ENCODE data around the gene TRAPPC2.
"Not testable (repeated sequence)": the region's sequence is repeated elsewhere in the genome, so short reads cannot be mapped to it uniquely, and the experiment has no call there.

The TRAPPC2 gene

DNA sequence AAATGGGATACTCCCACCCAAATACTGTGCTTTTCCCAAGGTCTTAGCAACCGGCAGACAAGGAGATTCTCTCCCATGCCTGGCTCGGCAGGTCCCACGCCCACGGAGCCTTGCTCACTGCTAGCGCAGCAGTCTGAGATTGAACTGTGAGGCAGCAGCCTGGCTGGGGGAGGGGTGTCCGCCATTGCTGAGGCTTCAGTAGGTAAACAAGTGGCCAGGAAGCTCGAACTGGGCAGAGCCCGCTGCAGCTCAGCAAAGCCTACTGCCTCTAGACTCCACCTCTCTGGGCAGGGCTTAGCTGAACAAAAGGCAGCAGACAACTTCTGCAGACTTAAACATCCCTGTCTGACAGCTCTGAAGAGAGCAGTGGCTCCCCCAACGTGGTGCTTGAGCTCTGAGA, 9.5 kb downstream of the TRAPPC2 start:
- H3K4me3 Mint-ChIP-seq, DNase-seq, H3K27me3 Mint-ChIP-seq, ATAC-seq, H3K9me3 Mint-ChIP-seq, H3K27ac Mint-ChIP-seq: not testable (repeated sequence)
- Mint-ChIP-seq H3K4me1 (peaks cover 57% of the 10 kb centered on the region), H3K36me3 (ENCODE audit: low read depth) (peaks cover 59% of the 10 kb centered on the region)

- Mint-ChIP-seq H3K27ac (no peak overlapping the region), H3K9me3 (no peaks in the 10 kb centered on the region), H3K36me3 (ENCODE audit: low read depth) (peaks cover 50% of the 10 kb centered on the region), H3K4me1 (peaks cover 55% of the 10 kb centered on the region), H3K27me3 (no peaks in the 10 kb centered on the region), H3K4me3 (no peak overlapping the region)
- no peak for ATAC-seq
- DNase-seq: no peak
Measured at GRCh38 chrX:13721819-13722519, 12.5 kb downstream of the TRAPPC2 start.

DNA sequence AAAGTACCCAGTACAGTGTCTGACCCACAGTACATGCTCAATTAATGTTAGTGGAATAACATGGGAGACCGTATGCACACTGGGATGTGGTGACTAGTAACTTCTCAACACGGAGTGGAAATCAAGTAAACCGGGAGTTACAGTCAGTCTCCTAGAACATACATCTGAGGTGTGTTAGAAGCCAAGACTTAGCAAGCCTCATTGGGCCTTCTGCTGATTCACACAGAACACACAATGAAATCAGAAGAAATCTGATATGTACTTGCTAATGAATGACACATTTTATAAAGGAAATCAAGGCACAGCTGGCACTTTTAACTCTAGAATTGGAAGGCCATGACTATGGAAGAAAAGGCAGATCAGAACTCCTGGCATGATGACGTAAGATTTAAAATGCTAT, 13.0 kb downstream of the TRAPPC2 start:
- H3K27ac Mint-ChIP-seq: no peak overlapping the region
- H3K9me3 Mint-ChIP-seq: no peaks in the 10 kb centered on the region
- H3K27me3 Mint-ChIP-seq: no peaks in the 10 kb centered on the region
- ATAC-seq (no peak), DNase-seq (no peak)
- no peak overlapping the region for H3K4me3 Mint-ChIP-seq
- peaks cover 52% of the 10 kb centered on the region for H3K4me1 Mint-ChIP-seq
- H3K36me3 Mint-ChIP-seq (ENCODE audit: low read depth): peaks cover 47% of the 10 kb centered on the region

DNA sequence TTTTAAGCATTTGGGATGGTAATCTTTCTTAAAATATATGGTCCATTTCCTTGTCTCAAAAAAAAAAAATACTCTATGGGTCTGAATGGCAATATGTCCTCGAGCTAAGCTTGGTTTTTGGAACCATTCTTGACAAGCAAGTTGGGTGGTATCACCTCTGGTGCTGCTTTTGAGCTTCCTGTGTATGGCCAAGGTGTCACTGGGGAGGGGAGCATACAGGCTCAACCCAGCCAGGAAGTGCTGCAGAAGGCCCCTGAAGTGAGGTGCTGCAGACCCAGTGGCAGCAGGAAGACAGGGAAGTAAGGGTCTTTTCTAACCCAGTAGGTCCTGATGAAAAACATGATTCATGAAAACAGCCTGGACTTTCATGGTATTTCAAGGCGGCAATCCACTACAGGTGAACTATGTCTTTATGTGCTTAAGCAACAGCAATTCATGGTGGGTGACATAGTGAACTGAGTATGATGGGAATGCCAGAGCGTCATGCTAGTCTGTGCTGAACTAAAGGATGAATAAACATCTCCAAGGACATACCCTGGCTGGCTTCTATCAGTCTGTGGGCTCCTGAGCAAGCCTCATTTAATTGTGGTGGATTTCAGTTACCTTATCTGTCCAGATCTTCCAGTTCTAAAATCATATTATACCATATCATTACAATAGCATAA, 15.1 kb downstream of the TRAPPC2 start:
- ATAC-seq (no peak), DNase-seq (no peak)
- H3K4me3 Mint-ChIP-seq: no peak overlapping the region
- H3K9me3 Mint-ChIP-seq: no peaks in the 10 kb centered on the region
- H3K36me3 Mint-ChIP-seq (ENCODE audit: low read depth): peaks cover 51% of the 10 kb centered on the region
- H3K4me1 Mint-ChIP-seq: peaks cover 39% of the 10 kb centered on the region
- no peak overlapping the region for H3K27ac Mint-ChIP-seq
- H3K27me3 Mint-ChIP-seq: no peaks in the 10 kb centered on the region

DNA sequence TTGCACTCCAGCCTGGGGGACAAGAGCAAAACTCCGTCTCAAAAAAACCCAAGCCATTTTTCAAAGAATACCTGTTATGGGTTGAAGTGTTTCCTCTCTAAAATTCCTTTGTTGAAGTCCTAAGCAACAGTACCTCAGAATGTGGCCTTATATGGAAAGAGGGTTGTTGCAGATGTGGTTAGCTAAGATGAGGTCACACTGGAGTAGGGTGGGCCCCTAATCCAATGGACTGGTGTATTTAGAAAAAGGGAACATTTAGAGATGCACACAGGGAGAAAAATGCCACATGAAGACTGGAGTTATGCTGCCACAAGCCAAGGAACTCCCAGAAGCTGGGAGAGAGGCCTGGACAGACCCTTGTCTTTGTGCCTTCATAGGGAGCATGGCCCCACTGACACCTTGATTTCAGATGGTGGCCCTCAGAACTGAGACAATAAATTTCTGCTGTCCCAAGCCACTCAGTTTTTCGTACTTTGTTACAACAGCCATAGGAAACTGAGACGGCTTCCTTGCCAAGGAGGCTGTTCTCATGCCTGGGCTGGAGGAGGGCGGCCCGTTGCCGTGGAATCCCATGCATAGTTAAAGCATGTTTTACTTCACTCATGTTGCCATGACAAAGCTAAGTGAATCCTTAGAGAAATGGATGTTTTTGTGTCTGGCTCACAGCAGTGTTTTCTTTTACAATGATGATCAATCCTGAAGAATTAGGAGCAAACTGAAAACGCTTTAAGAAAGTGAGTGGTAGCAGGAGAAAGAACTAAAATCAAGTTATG, 16.5 kb downstream of the TRAPPC2 start:
- DNase-seq (no peak), ATAC-seq (no peak)
- H3K9me3 Mint-ChIP-seq: no peaks in the 10 kb centered on the region
- peaks cover 31% of the 10 kb centered on the region for H3K4me1 Mint-ChIP-seq
- no peaks in the 10 kb centered on the region for H3K27me3 Mint-ChIP-seq
- H3K4me3 Mint-ChIP-seq: no peak overlapping the region
- H3K27ac Mint-ChIP-seq: peak overlapping the region; percentile 15
- H3K36me3 Mint-ChIP-seq (ENCODE audit: low read depth): peaks cover 42% of the 10 kb centered on the region

DNA sequence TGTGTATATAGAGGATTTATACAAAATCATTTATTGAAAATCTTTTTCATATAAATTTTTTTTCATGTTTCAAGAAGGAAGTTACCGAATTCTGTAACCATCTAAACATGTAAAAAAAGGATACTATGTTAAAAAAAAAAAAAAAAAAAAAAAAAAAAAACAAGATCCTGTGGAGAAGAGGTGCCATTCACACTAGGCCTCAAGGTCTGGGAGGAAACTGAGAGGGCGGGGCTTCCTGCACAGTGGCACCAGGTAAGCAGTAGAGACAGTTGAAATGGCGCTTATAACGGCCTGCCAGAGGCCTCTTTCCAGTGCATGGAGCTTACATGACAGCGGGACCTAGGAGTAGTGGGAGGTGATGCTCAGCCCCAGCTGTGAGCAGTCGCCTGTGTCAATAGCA, 17.5 kb downstream of the TRAPPC2 start:
- Mint-ChIP-seq H3K27ac (no peak overlapping the region), H3K27me3 (no peaks in the 10 kb centered on the region), H3K4me1 (peaks cover 26% of the 10 kb centered on the region), H3K36me3 (ENCODE audit: low read depth) (peaks cover 39% of the 10 kb centered on the region), H3K4me3 (no peak overlapping the region), H3K9me3 (no peaks in the 10 kb centered on the region)
- ATAC-seq (no peak), DNase-seq (no peak)

- Mint-ChIP-seq H3K4me3 (no peak overlapping the region), H3K4me1 (peaks cover 25% of the 10 kb centered on the region), H3K9me3 (no peaks in the 10 kb centered on the region), H3K36me3 (ENCODE audit: low read depth) (peaks cover 43% of the 10 kb centered on the region), H3K27ac (peak overlapping the region; percentile 31), H3K27me3 (no peaks in the 10 kb centered on the region)
- ATAC-seq (no peak), DNase-seq (no peak)
Measured at GRCh38 chrX:13716455-13716854, 18.0 kb downstream of the TRAPPC2 start.

- DNase-seq: no peak
- H3K27ac Mint-ChIP-seq: peak overlapping the region; percentile 52
- H3K4me3 Mint-ChIP-seq: no peak overlapping the region
- no peaks in the 10 kb centered on the region for H3K9me3 Mint-ChIP-seq
- ATAC-seq: no peak
- peaks cover 30% of the 10 kb centered on the region for H3K36me3 Mint-ChIP-seq (ENCODE audit: low read depth)
- H3K4me1 Mint-ChIP-seq: peaks cover 11% of the 10 kb centered on the region
- H3K27me3 Mint-ChIP-seq: no peaks in the 10 kb centered on the region
Measured at GRCh38 chrX:13711141-13711540, 23.3 kb downstream of the TRAPPC2 start.

GRCh38 chrX:13703589-13703988, 30.8 kb downstream of the TRAPPC2 start:
- Mint-ChIP-seq H3K9me3 (no peaks in the 10 kb centered on the region), H3K27me3 (no peaks in the 10 kb centered on the region), H3K4me1 (peaks cover 45% of the 10 kb centered on the region), H3K27ac (peak overlapping the region; percentile 74), H3K4me3 (no peak overlapping the region), H3K36me3 (ENCODE audit: low read depth) (peaks cover 27% of the 10 kb centered on the region)
- no peak for ATAC-seq
- DNase-seq: no peak

GRCh38 chrX:13703135-13703534, 31.3 kb downstream of the TRAPPC2 start:
- H3K36me3 Mint-ChIP-seq (ENCODE audit: low read depth): peaks cover 27% of the 10 kb centered on the region
- peaks cover 45% of the 10 kb centered on the region for H3K4me1 Mint-ChIP-seq
- no peaks in the 10 kb centered on the region for H3K27me3 Mint-ChIP-seq
- no peak overlapping the region for H3K4me3 Mint-ChIP-seq
- no peak for ATAC-seq
- peak overlapping the region; percentile 74 for H3K27ac Mint-ChIP-seq
- no peaks in the 10 kb centered on the region for H3K9me3 Mint-ChIP-seq
- DNase-seq: no peak

DNA sequence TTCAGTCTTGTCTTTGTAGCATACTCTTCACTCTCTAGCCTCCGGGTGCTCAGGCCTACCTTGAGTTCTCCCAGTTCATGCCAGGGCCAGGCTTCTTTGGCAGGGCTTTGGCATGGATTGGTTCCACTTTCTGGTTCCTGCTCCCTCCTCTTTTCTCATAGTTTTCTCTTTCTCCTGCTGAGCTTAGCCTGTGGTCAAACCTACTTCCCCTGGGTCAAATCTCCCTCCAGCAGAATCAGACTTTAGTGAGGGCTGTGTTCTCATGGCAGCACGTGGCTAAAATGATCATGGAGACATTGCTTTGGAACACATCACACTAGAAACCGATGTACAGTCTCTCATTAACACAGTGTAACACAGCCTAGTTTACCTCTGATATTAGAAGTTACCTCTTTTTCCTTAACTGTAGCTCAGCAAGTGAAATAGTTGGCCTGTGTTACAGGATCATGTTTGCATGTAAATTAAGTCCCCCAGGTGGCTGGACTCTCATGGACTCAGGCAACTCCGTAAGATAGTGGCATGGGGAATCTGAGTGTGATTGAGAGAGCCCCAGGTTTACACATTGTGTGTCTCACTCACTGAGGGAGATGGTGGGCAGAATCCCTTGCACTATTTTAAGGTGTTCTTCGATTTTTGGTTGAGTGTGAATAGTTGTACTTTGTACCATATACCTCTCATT, 32.2 kb downstream of the TRAPPC2 start:
- no peak for ATAC-seq
- no peak for DNase-seq
- Mint-ChIP-seq H3K4me3 (no peak overlapping the region), H3K4me1 (peaks cover 51% of the 10 kb centered on the region), H3K27ac (no peak overlapping the region), H3K9me3 (no peaks in the 10 kb centered on the region), H3K36me3 (ENCODE audit: low read depth) (peaks cover 28% of the 10 kb centered on the region), H3K27me3 (no peaks in the 10 kb centered on the region)

- H3K4me3 Mint-ChIP-seq: no peak overlapping the region
- H3K36me3 Mint-ChIP-seq (ENCODE audit: low read depth): peaks cover 28% of the 10 kb centered on the region
- no peaks in the 10 kb centered on the region for H3K27me3 Mint-ChIP-seq
- H3K4me1 Mint-ChIP-seq: peaks cover 66% of the 10 kb centered on the region
- ATAC-seq: no peak
- no peaks in the 10 kb centered on the region for H3K9me3 Mint-ChIP-seq
- DNase-seq: no peak
- H3K27ac Mint-ChIP-seq: no peak overlapping the region
Measured at GRCh38 chrX:13700380-13700779, 34.0 kb downstream of the TRAPPC2 start.

GRCh38 chrX:13699183-13699826, 35.1 kb downstream of the TRAPPC2 start:
- Mint-ChIP-seq H3K4me1 (peaks cover 74% of the 10 kb centered on the region), H3K27me3 (no peaks in the 10 kb centered on the region), H3K27ac (no peak overlapping the region), H3K36me3 (ENCODE audit: low read depth) (peaks cover 31% of the 10 kb centered on the region), H3K9me3 (no peaks in the 10 kb centered on the region), H3K4me3 (peak overlapping the region; percentile 41)
- ATAC-seq: peak; percentile 57
- no peak for DNase-seq

GRCh38 chrX:13698432-13698831, 36.0 kb downstream of the TRAPPC2 start:
- ATAC-seq (no peak), DNase-seq (no peak)
- H3K4me1 Mint-ChIP-seq: peaks cover 74% of the 10 kb centered on the region
- H3K4me3 Mint-ChIP-seq: no peak overlapping the region
- no peak overlapping the region for H3K27ac Mint-ChIP-seq
- H3K9me3 Mint-ChIP-seq: no peaks in the 10 kb centered on the region
- H3K36me3 Mint-ChIP-seq (ENCODE audit: low read depth): peaks cover 23% of the 10 kb centered on the region
- no peaks in the 10 kb centered on the region for H3K27me3 Mint-ChIP-seq
